ENCODE measurements around the gene PWP2.

GRCh38 chr21:44079446-44079845 is 27.8 kb upstream of the PWP2 start:
- no peak for TF ChIP-seq CTCF (IDR thresholded peaks at IDR 0.05)
- TF ChIP-seq POLR2A (IDR thresholded peaks at IDR 0.05) = no peak
- TF ChIP-seq POLR2AphosphoS5 (IDR thresholded peaks at IDR 0.05; ENCODE audit: insufficient read depth in 1 of 2, low read depth in 1 of 2) = no peak
